GM23338 (cell line): ENCODE measurements around the gene SCOC. TPM values are rescaled to one million over a fixed set of nuclear protein-coding genes. Genes with fewer than 3 reads are reported as not detected.

Experiments used
- ATAC-seq: fragments of 200-7000 bp; cut with Tn5 transposase; 3 replicates; pipeline ENCODE4 v1.9.1; 2020
- DNase-seq: peaks from one replicate; pipeline ENCODE4 v3.0.0-alpha.2; 2015; ENCODE audit warnings: low spot score
- H2AFZ ChIP-seq: fragments of 200-600 bp; sonication (generic); 2 replicates; pipeline ENCODE4 v1.8.0; 2016; ENCODE audit warnings: antibody characterized with exemption, mild to moderate bottlenecking, moderate library complexity
- H3F3A ChIP-seq: fragments of 200-600 bp; sonication (generic); replicated peaks from 2 replicates; pipeline ENCODE4 v1.8.0; 2017; ENCODE audit warnings: antibody characterized with exemption, mixed run types, low read depth
- H3K27ac ChIP-seq: fragments of 200-600 bp; sonication (generic); 2 replicates; pipeline ENCODE4 v1.6.1; 2016; ENCODE audit warnings: low read depth
- H3K27me3 ChIP-seq: fragments of 200-600 bp; sonication (generic); 2 replicates; pipeline ENCODE4 v1.8.0; 2016; ENCODE audit warnings: mild to moderate bottlenecking, mixed run types, moderate library complexity; ENCODE audit not compliant: insufficient read depth
- H3K36me3 ChIP-seq: fragments of 200-600 bp; sonication (generic); 2 replicates; pipeline ENCODE4 v1.8.0; 2016; ENCODE audit warnings: mild to moderate bottlenecking; ENCODE audit not compliant: insufficient read depth
- H3K4me1 ChIP-seq: fragments of 200-600 bp; sonication (generic); 2 replicates; pipeline ENCODE4 v1.8.0; 2016; ENCODE audit warnings: mild to moderate bottlenecking, moderate library complexity; ENCODE audit not compliant: insufficient read depth
- H3K4me2 ChIP-seq: fragments of 200-600 bp; sonication (generic); 2 replicates; pipeline ENCODE4 v1.7.1; 2017; ENCODE audit warnings: mixed run types
- H3K4me3 ChIP-seq: fragments of 200-600 bp; sonication (generic); 2 replicates; pipeline ENCODE4 v1.6.1; 2016; ENCODE audit warnings: mixed run types
- H3K79me2 ChIP-seq: fragments of 200-600 bp; sonication (generic); replicated peaks from 2 replicates; pipeline ENCODE4 v1.8.0; 2017; ENCODE audit warnings: mild to moderate bottlenecking; ENCODE audit not compliant: insufficient read depth
- H3K9me2 ChIP-seq: fragments of 200-600 bp; sonication (generic); 2 replicates; pipeline ENCODE4 v1.8.0; 2017; ENCODE audit not compliant: insufficient read depth
- H4K20me1 ChIP-seq: fragments of 200-600 bp; sonication (generic); replicated peaks from 2 replicates; pipeline ENCODE4 v1.8.0; 2017; ENCODE audit warnings: mild to moderate bottlenecking; ENCODE audit not compliant: insufficient read depth
- H3K27ac Mint-ChIP-seq: 2 replicates; pipeline ENCODE4 v1.8.0; 2020; ENCODE audit warnings: inconsistent platforms, mild to moderate bottlenecking, moderate library complexity, mixed read lengths
- H3K27me3 Mint-ChIP-seq: 3 replicates; pipeline ENCODE4 v1.8.0; 2022; ENCODE audit warnings: low read depth, mild to moderate bottlenecking, moderate library complexity, mixed read lengths, inconsistent platforms; ENCODE audit not compliant: insufficient read depth, poor library complexity
- H3K36me3 Mint-ChIP-seq: 3 replicates; pipeline ENCODE4 v1.8.0; 2021; ENCODE audit warnings: low read depth, mild to moderate bottlenecking, inconsistent platforms, moderate library complexity, mixed read lengths
- H3K4me1 Mint-ChIP-seq: 3 replicates; pipeline ENCODE4 v1.8.0; 2020; ENCODE audit warnings: mild to moderate bottlenecking, inconsistent platforms, mixed read lengths
- H3K4me3 Mint-ChIP-seq: 3 replicates; pipeline ENCODE4 v1.8.0; 2021; ENCODE audit warnings: moderate library complexity, mild to moderate bottlenecking, inconsistent platforms, mixed read lengths
- H3K9me3 Mint-ChIP-seq: 3 replicates; pipeline ENCODE4 v1.8.0; 2020; ENCODE audit warnings: moderate library complexity, mild to moderate bottlenecking, inconsistent platforms, mixed read lengths
- CREB1 ChIP-seq: fragments of 250-450 bp; sonication (Bioruptor Pico); IDR thresholded peaks from 2 replicates; pipeline ENCODE4 v1.5.0; 2020; ENCODE audit warnings: low read depth, mild to moderate bottlenecking, moderate library complexity
- CTCF ChIP-seq, 2 experiments: fragments of 200-600 bp in 1 of 2; sonication (generic) in 1 of 2; conservative IDR thresholded peaks; 2 replicates each; pipeline versions ENCODE4 v1.5.1 to v1.6.1; 2016 to 2017; ENCODE audit warnings: antibody characterized with exemption in 2 of 2, low read depth in 2 of 2, mild to moderate bottlenecking in 2 of 2, moderate library complexity in 1 of 2
- ETS1 ChIP-seq: IDR thresholded peaks from 2 replicates; pipeline ENCODE4 v1.6.1; 2016; ENCODE audit warnings: antibody characterized with exemption
- POLR2AphosphoS5 ChIP-seq: IDR thresholded peaks from 2 replicates; pipeline ENCODE4 v1.6.1; 2016; ENCODE audit warnings: antibody characterized with exemption, low read depth
- REST ChIP-seq: IDR thresholded peaks from one replicate; pipeline ENCODE4 v1.6.1; 2018; ENCODE audit warnings: antibody characterized with exemption; ENCODE audit not compliant: unreplicated experiment
- STAT1 ChIP-seq: IDR thresholded peaks from one replicate; pipeline ENCODE4 v1.6.1; 2016; ENCODE audit warnings: antibody characterized with exemption; ENCODE audit not compliant: unreplicated experiment
- ZNF114 ChIP-seq: fragments of 250-450 bp; sonication (Bioruptor Pico); IDR thresholded peaks from 2 replicates; pipeline ENCODE4 v1.5.0; 2020; ENCODE audit warnings: mild to moderate bottlenecking, moderate library complexity
- ZNF331 ChIP-seq: fragments of 250-450 bp; sonication (Bioruptor Pico); IDR thresholded peaks from 2 replicates; pipeline ENCODE4 v1.5.0; 2020; ENCODE audit warnings: low read depth, mild to moderate bottlenecking, moderate library complexity
- polyA plus RNA-seq: library from polyadenylated mRNA; unstranded; fragments of >200 nt; fragmentation: Nextera tagmentation; extraction: Ambion mirVana; gene quantifications from 2 replicates; pipeline ENCODE4 v1.2.1, GENCODE V29; 2016
- total RNA-seq: library from RNA; depleted of rRNA; stranded (reverse); fragments of >200 nt; shearing (Covaris generic); gene quantifications from 2 replicates; pipeline ENCODE4 v1.2.3, GENCODE V29; 2014

Gene SCOC
- total and polyA plus RNA-seq, 2 experiments from 2014 or later: 47.2 to 59.5 TPM

- Histone ChIP-seq H3K36me3 (no peaks in the 10 kb centered on the region), H3K9me2 (no peaks in the 10 kb centered on the region), H4K20me1 (no peaks in the 10 kb centered on the region; the same call in 1 of the 2 replicates), H3F3A (no peaks in the 10 kb centered on the region; the same call in 1 of the 2 replicates), H3K27ac (0 out of 2 replicates have a peak overlapping the region, but pooled peaks have one; percentile 4), H3K4me2 (peak overlapping the region; percentile 77), H3K79me2 (peaks cover 38% of the 10 kb centered on the region), H3K27me3 (no peaks in the 10 kb centered on the region), H2AFZ (peak overlapping the region; percentile 74), H3K4me3 (peak overlapping the region; percentile 55), H3K4me1 (peaks cover 6% of the 10 kb centered on the region; the same call in 1 of the 2 replicates)
- Mint-ChIP-seq H3K27me3 (no peaks in the 10 kb centered on the region), H3K4me1 (peaks cover 15% of the 10 kb centered on the region; the same call in 2 of the 3 replicates), H3K9me3 (no peaks in the 10 kb centered on the region), H3K36me3 (no peaks in the 10 kb centered on the region), H3K4me3 (no peak overlapping the region), H3K27ac (no peak overlapping the region)
- TF ChIP-seq ETS1 (0 out of 2 replicates have a peak, but pooled peaks have one; percentile 30), POLR2AphosphoS5 (peak; percentile 72; the same call in 1 of the 2 replicates), ZNF114 (CRISPR knock-in tag) (no peak)
- peak; percentile 4; the same call in 1 of the 3 replicates for ATAC-seq
- DNase-seq: peak; percentile 10
Observed at GRCh38 chr4:140372751-140373327, 607 bp upstream of the SCOC start.

GRCh38 chr4:140374130-140374477, 658 bp downstream of the SCOC start:
- Histone ChIP-seq H3K4me3 (peak overlapping the region; percentile 82), H3K36me3 (no peaks in the 10 kb centered on the region), H3K27me3 (no peaks in the 10 kb centered on the region), H3F3A (no peaks in the 10 kb centered on the region; the same call in 1 of the 2 replicates), H2AFZ (peak overlapping the region; percentile 4; the same call in 1 of the 2 replicates), H3K79me2 (peaks cover 51% of the 10 kb centered on the region), H3K9me2 (no peaks in the 10 kb centered on the region), H3K4me2 (peak overlapping the region; percentile 93), H3K4me1 (peaks cover 6% of the 10 kb centered on the region; the same call in 1 of the 2 replicates), H3K27ac (peak overlapping the region; percentile 72), H4K20me1 (no peaks in the 10 kb centered on the region; the same call in 1 of the 2 replicates)
- no peak for ATAC-seq
- no peak for DNase-seq
- Mint-ChIP-seq H3K27ac (peak overlapping the region; percentile 96), H3K4me1 (peaks cover 15% of the 10 kb centered on the region; the same call in 2 of the 3 replicates), H3K27me3 (no peaks in the 10 kb centered on the region), H3K9me3 (no peaks in the 10 kb centered on the region), H3K36me3 (no peaks in the 10 kb centered on the region), H3K4me3 (no peak overlapping the region; the same call in 2 of the 3 replicates)
- no peak for TF ChIP-seq CREB1 (CRISPR knock-in tag)
- TF ChIP-seq REST: no peak
- TF ChIP-seq ZNF331 (CRISPR knock-in tag): no peak
- no peak for TF ChIP-seq STAT1
- TF ChIP-seq CTCF (conservative IDR thresholded peaks at IDR 0.05; ENCODE audit: low read depth in 2 of 2): no peak
- no peak for TF ChIP-seq ETS1
